ENCODE measurements around the gene CSNK1D.

CSNK1D gene

DNA sequence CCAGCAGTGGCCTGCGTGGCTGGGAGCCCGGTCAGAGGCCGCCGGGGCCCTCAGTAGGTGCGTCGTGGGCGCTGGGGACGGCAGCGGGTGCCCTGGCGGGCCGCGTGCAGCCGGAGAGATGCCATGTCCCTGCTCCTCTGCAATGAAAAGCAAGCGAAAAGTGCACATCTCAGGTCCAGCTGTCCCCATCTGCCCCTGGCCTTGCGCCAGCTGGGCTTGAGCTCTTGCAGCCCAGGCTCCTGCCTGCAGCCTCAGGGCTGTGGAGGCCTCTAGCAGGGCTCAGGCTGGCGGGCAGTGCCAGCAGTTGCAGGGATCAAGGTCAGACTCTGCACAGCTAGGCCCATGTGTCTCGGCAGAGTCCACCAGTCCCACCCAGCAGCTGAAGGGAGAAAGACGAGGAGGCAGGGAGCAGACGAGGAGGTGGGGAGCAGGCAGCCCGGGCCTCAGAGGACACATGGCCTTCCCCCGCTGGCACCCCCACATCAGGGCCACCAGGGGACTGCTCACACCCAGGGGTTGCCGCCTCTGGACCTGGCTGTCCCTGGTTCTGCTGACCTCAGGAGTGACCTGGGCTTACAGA is 33.5 kb downstream of the CSNK1D start:
- DNase-seq (ENCODE audit: low spot score) = no peak

DNA sequence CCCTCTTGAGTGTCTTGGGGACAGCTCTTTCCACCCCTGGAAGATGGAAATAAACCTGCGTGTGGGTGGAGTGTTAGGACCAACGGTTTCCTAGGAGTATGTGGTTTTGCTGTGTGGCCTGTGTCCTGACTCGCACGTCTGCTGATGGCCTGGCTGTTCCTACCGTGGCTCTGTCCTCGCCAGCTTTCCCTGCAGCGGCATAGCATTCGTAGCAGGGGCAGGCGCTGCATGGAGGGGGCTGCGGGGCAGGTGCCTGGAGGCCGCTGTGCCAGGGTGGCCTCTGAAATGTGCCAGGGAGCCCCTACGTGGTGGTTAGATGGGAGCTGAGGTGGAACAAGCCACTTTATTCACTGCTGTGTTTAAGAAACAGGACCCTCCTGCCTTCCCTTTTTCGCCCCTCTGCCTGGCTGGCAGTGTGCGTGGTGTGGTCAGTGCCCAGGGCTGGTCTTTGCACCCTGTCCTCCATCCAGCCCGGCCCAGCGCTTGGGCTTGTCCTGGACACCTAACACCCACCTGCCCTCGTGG is 34.0 kb downstream of the CSNK1D start:
- no peak for DNase-seq (ENCODE audit: low spot score)

DNA sequence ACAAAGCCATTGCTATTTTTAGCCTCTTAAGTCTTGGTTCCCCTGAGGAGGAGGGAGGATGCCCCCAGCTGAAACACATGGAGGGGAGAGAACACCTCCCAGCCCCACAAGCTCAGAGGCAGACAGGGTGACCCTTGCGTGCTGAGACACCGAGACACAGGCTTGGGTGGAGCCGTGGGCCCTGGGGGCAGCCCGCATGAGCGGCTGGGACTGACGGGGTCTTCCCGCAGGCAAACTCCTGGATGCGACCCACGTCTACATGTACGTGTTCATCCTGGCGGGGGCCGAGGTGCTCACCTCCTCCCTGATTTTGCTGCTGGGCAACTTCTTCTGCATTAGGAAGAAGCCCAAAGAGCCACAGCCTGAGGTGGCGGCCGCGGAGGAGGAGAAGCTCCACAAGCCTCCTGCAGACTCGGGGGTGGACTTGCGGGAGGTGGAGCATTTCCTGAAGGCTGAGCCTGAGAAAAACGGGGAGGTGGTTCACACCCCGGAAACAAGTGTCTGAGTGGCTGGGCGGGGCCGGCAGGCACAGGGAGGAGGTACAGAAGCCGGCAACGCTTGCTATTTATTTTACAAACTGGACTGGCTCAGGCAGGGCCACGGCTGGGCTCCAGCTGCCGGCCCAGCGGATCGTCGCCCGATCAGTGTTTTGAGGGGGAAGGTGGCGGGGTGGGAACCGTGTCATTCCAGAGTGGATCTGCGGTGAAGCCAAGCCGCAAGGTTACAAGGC is 34.9 kb downstream of the CSNK1D start:
- DNase-seq (ENCODE audit: low spot score) = peak; percentile 28

DNA sequence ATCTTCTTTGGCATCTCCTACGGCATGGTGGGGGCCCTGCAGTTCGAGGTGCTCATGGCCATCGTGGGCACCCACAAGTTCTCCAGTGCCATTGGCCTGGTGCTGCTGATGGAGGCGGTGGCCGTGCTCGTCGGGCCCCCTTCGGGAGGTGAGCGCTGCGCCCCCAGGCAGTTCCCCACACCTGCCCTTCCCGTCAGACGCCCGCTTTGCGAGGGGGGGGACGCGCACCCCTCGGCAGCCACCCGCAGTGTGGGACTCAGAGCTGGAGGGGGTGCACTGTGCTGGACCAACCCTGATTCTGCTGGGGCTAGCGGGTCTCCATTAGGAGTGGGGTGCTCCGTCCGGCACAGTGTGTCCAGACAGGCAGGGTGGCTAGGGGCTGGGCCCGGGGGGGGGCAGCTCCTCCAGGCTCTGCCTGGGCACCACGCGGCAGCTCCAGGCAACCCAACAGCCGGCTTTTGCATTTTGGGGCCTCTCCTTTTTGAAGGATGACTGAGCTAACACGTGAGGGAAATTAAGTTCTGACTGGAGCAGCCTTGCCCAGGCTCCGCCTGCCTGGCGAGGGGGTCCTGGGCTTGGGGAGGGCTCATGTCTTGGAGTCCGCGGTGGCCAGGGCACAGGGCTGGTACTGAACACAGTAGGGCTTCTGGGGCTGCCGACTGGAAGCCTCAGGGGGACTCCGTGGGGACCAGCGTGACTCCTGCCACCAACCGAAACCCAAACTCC is 35.6 kb downstream of the CSNK1D start:
- no peak for DNase-seq (ENCODE audit: low spot score)

DNA sequence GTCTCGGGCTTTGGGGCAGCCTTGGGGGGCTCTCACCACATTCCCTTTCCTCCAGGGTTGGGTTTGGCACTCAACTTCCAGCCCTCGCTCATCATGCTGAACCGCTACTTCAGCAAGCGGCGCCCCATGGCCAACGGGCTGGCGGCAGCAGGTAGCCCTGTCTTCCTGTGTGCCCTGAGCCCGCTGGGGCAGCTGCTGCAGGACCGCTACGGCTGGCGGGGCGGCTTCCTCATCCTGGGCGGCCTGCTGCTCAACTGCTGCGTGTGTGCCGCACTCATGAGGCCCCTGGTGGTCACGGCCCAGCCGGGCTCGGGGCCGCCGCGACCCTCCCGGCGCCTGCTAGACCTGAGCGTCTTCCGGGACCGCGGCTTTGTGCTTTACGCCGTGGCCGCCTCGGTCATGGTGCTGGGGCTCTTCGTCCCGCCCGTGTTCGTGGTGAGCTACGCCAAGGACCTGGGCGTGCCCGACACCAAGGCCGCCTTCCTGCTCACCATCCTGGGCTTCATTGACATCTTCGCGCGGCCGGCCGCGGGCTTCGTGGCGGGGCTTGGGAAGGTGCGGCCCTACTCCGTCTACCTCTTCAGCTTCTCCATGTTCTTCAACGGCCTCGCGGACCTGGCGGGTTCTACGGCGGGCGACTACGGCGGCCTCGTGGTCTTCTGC is 36.3 kb downstream of the CSNK1D start:
- DNase-seq (ENCODE audit: low spot score) = no peak

DNA sequence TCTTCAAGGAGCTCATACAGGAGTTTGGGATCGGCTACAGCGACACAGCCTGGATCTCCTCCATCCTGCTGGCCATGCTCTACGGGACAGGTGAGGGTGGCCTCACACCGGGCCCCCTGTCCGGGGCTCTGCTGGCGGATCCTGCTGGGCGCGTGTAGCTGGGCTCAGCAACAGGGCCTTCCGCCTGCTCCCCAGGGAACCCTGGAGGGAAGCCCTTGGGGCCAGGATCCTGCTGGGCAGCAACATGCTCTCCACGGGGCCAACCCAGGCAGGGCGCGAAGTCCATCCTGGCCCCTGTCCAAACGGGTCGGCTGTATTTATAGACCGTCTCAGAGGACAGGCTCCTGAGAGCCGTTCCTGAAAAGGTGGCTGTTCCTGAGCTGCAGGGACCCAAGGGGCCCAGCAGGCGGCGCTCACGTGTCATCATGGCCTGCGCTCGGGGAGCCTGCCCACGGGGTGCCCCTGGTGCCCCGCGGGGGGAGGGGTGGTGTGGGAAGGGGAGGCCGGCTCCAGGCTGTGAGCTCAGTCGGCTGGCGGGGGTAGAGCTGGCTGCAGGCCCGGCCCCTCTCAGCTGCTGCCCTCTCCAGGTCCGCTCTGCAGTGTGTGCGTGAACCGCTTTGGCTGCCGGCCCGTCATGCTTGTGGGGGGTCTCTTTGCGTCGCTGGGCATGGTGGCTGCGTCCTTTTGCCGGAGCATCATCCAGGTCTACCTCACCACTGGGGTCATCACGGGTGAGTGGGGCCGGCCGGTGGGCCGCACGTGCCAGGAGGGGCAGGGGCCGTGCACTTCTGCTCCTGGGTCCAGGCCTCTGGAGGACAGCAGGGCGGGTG is 37.1 kb downstream of the CSNK1D start:
- no peak for DNase-seq (ENCODE audit: low spot score)

- no peak for DNase-seq (ENCODE audit: low spot score)
Measured at GRCh38 chr17:82235775-82236141, 37.7 kb downstream of the CSNK1D start.

GRCh38 chr17:82235056-82235774 is 38.3 kb downstream of the CSNK1D start:
- no peak for DNase-seq (ENCODE audit: low spot score)

DNA sequence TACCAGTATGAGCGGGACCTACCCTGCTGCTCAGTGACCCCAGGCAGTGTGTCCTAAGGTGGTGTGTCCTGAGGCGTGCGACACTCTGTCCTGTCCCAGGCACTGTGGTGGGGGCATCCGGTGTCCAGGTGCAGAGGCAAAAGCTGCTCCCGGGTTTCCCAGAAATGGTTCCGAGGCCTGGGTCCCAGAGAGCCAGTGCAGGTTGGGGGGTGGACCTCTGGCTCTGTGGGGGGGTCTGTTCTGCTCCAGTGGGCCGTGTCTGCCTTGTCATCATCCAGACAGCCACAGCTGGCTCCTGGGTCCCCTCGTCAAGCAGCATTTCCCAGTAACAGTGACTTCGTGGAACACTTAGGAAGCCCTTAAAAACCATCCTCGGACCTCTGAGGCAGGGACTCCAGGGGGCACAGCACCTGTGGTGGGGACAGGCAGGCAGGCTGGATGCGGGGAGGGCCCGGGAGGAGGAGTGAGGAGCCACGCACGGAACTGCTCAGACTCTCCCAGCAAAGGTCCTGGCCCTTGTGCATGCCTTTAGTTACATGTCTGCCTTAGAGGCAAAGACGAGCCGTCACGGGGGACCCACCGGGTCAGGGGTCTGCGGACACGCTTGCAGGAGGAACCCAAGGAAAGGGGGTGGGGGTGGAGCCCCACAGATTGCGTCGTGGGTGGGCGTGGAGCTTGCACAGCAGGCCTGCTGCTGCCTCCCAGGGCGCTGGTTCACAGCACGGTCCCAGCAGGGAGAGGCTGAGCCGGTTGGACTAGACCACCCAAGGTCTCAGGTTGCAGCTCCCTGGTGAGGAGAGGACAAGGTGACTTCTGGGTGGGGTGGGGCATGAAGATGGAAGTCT is 39.1 kb downstream of the CSNK1D start:
- DNase-seq (ENCODE audit: low spot score) = no peak

DNA sequence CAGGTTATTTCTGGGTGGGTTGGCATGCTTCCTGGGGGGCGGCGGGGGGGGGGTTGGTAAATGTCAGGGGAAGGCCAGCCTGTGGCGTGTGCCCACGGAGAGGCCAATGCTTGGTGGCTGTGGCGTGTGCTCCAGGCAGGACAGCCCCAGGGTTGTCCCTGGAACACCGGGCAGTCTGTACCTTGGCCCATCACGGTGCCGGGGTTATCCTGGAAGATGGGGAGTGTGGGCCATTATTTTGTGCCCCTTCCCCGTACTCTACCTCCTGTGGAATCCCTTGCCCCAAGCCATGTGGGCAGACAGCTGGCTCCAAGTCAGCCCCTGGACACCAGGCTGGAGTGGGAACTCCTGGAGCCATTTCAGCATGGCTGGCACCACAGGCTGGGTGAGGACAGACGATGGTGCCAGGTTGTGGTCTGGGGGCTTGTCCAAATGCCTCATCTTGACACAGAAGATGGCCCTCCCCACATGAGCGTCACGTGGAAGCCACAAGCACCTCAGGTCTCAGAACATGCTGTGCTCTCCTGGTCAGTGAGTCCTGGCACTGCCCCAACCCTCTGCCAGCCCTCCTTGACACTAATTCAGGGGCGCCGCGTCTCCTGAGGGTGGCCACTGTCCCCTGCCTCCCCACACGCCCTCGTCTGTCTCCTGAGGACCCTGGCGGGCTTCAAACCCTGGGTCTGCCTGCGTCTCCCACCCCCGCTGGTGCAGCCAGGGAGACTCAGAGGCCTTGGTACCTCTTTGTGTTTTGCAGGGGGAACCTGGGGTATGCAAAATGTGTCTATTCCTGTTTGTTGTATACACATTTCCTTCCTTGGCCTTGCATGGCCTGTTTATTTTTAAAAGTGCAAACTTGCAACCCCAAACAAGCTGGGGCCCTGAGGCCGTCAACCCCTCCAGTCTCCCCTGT is 40.4 kb downstream of the CSNK1D start:
- DNase-seq (ENCODE audit: low spot score) = no peak

DNA sequence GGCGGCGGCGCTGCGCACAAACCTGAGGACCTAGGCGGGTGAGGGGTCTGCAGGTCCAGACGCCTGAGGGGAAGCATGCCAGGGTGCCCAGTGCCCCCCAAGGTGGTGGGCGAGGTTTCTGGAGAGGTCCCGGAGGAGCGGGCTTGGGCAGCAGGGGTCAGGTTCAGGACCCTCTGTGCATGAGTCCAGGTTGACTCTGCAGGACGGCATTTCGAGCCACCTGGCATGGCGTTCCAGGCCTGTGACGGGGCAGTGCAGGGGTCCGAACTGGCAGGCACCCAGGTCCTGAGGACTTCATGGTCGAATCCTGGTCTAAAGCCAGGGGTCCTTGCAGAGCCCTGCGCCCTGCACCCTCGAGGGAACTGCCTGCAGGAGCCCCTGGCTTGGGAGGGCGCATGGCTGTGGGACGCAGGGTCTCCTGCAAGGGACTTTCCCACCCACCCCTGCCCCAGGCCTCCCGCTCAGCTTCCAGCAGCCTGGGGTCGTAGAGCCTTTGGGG is 41.1 kb downstream of the CSNK1D start:
- no peak for DNase-seq (ENCODE audit: low spot score)

DNA sequence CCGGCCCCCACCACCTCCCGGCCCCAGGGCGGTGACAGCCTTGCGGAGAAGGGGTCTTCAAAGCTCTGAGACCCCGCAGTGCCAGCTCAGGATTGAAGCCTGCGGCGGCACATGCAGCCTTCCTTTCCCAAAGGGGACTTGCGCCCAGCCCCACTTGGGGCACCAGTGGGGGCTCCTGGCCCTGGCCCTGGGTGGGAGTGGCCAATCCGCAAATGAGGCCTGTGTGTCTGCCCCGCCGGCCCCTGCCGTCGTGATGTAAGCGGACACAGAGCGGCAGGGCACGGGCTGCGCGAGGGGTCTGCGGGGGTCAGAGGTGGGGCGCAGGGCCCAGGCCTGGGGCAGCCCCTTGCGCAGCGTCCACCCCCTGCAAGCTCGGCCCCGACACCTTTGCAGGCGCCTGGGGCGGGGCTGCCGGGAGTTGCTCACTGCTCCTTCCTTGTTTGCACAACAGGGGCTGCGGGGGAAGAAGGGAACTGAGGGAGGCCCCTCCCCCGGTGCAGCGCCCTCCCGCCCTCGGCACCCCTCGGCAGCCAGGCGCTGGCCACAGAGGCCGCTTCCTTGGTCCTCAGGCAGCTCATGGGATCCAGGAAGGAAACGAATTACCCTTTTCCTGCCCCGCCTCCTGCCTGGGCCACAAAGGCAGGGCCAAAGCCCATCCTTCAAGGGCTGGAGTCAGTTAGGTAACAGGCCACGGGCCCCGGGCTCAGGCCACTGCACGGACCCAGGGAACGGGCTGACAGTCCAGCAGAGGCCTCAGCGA is 41.8 kb downstream of the CSNK1D start:
- peak; percentile 57 for DNase-seq (ENCODE audit: low spot score)

DNA sequence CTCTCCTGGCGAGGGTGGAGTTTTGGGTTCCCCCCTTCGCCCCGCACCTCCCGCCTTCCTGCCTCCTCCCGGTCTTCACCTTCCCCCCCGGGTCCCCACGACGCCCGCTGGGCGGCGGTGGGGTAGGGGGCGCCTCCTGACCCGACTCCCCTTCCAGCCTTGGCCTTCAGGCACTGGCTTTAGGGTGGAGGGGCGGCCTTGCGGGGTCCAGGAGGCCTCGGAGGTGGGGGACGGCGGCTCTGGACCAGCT is 42.3 kb downstream of the CSNK1D start:
- DNase-seq (ENCODE audit: low spot score) = no peak

- peak; percentile 60 for DNase-seq (ENCODE audit: low spot score)
Measured at GRCh38 chr17:82230609-82231311, 42.7 kb downstream of the CSNK1D start.

GRCh38 chr17:82229698-82230608 is 43.5 kb downstream of the CSNK1D start:
- DNase-seq (ENCODE audit: low spot score) = no peak

DNA sequence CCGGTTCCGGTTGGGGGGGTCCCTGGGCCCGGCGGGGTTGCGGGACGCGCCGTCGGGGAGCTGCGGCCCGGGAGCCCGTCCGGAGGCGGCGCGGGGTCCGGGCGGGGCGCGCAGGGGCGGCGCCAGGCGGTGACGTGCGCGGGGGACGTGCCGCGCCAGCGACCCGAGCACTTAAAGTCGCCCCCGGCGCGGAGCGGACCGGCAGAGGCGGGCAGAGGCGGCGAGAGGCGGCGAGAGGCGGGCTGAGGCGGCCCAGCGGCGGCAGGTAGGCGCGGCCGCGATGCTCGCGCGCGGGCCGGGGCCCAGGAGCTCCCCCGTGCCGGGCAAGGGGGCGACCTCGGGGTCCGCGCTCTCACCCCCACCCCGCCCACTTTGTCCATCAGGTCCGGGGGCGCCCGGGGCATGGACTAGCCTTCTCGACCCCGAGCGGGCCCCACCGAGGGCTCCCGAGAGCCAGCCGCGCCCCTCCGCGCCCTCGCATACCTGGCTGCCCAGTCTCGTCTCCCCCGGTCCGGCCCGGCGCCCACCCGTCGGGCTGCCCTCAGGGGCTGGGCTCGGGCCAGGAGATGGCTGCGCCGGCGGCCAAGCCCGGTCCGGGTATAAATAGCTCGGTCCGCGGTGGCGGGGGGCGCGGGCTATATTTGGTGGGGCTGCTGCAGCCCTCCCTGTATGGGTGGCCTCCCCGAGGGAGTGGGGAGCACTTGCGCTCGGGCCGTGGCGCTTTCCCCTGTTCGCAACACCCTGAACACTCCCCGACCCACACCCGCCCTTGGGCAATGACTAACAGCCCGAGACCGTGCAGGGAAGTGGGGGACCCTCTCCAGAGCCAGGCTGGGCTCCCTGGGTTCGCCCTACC is 44.4 kb downstream of the CSNK1D start, which contains the start of gene SLC16A3:
SLC16A3 (plus strand) TSS at position 201 of the 856 bp plus-strand sequence. CDS start 6,967 bp downstream, outside the sequence.
- DNase-seq (ENCODE audit: low spot score) = no peak

Measured in COLO829 (cell line).